ENCODE results near the gene CHCHD5. TPM values are rescaled to one million over a fixed set of nuclear protein-coding genes. Genes with fewer than 3 reads are reported as not detected.

Gene CHCHD5
- total and polyA plus RNA-seq, 2 of the 4 experiments (the other 2 are of a cell fraction), result 4.8 to 40.1 TPM

DNA sequence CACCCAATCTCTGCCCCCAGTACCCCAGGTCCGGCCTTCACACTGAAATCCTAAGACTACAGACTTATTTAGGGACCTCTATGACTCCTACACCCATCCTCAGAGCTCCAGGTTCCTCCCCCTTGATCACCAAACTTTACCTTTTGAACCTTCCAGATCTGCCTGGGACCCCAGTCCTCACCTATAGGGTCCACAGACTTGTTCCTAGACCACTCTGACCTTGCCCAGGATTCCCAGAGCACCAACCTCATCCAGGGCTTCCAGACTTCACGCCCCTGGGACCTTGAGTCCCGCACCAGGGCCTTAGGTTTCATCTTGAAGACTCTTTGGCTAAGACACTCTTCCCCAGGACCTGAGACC is 462 bp downstream of the CHCHD5 start:
- peak overlapping the region; percentile 84 for H3K27ac ChIP-seq (ENCODE audit: insufficient read depth, low read length)
- ChIA-PET POLR2A (ENCODE audit: unreplicated experiment) (interaction anchor here (0.5 to 0.6 kb wide), 2 partner anchors 102 to 310 kb away, joined by 3 to 6 read pairs; no protein-coding TSS in a partner anchor), CTCF (interaction anchor here (0.7 to 1.2 kb wide), 3 partner anchors 15 to 141 kb away, joined by 3 read pairs; no protein-coding TSS in a partner anchor)
- H3K4me3 ChIP-seq (ENCODE audit: insufficient read depth, low read depth, low read length), result peak overlapping the region; percentile 56
- peaks cover 6% of the 10 kb centered on the region for H3K4me1 ChIP-seq (ENCODE audit: control insufficient read depth, insufficient read depth, low read length)
- H2AK9ac ChIP-seq (replicated peaks; ENCODE audit: low read depth, low read length, poor library complexity), result peak overlapping the region; percentile 18
- ATAC-seq (ENCODE audit: low read depth), result no peak
- dilution Hi-C loops (cut with HindIII; ENCODE audit: low sequenced_read_pairs, unreplicated experiment) (no loop called here), in situ Hi-C loops (cut with MboI; ENCODE audit: low sequenced_read_pairs) (no loop called here), intact Hi-C loops (cut with micrococcal nuclease) (loop anchor here (5.0 kb wide), 1 partner anchor 142 kb away; no protein-coding TSS in a partner anchor)
- peak overlapping the region; percentile 100 for H2AFZ ChIP-seq (replicated peaks; ENCODE audit: low read length, poor library complexity)
- peaks cover 5 to 37% of the 10 kb centered on the region in 2 experiments for H3K79me1 ChIP-seq (ENCODE audit: low read depth in 1 of 2, low read length in 2 of 2)
- H2BK5ac ChIP-seq (ENCODE audit: low read depth, low read length, poor library complexity, severe bottlenecking), result peak overlapping the region; percentile 80
- TSS peak; percentile 63 for BruUV-seq (replicated peaks)
- H3K9me3 ChIP-seq (ENCODE audit: control insufficient read depth, insufficient read depth, low read length), result no peaks in the 10 kb centered on the region
- H3K56ac ChIP-seq (ENCODE audit: extremely low read depth, insufficient read depth, low read length), result peak overlapping the region; percentile 98
- H2BK120ac ChIP-seq (ENCODE audit: low read depth, low read length), result peak overlapping the region; percentile 92
- peak overlapping the region; percentile 98 for H4K91ac ChIP-seq (ENCODE audit: insufficient read depth, low read depth, low read length)
- peak overlapping the region; percentile 89 for H2AK5ac ChIP-seq (ENCODE audit: low read depth, low read length)
- H4K5ac ChIP-seq (ENCODE audit: low read depth, low read length), result peak overlapping the region; percentile 77
- no peaks in the 10 kb centered on the region for H3K27me3 ChIP-seq (ENCODE audit: control insufficient read depth, insufficient read depth, low read length)
- H3K23ac ChIP-seq (ENCODE audit: low read depth, low read length), result peak overlapping the region; percentile 100
- peak overlapping the region; percentile 99 for H3K14ac ChIP-seq (replicated peaks; ENCODE audit: low read depth, low read length)
- H2BK15ac ChIP-seq (ENCODE audit: low read depth, low read length), result 0 out of 3 replicates have a peak overlapping the region, but pooled peaks have one; percentile 88
- peak overlapping the region; percentile 81 for H3K9ac ChIP-seq (ENCODE audit: low read depth, low read length)
- H4K20me1 ChIP-seq (ENCODE audit: insufficient read depth, low read length), result no peaks in the 10 kb centered on the region
- TF ChIP-seq MXI1 (IDR thresholded peaks at IDR 0.05; ENCODE audit: borderline replicate concordance, low read depth, low read length) (no peak), MAZ (IDR thresholded peaks at IDR 0.05; ENCODE audit: borderline replicate concordance, low read depth, low read length) (no peak), RAD21 (IDR thresholded peaks at IDR 0.05; ENCODE audit: low read length) (no peak), NFE2L2 (IDR thresholded peaks at IDR 0.05; ENCODE audit: low read depth, low read length) (no peak)
- TF ChIP-seq, protein P1, sequence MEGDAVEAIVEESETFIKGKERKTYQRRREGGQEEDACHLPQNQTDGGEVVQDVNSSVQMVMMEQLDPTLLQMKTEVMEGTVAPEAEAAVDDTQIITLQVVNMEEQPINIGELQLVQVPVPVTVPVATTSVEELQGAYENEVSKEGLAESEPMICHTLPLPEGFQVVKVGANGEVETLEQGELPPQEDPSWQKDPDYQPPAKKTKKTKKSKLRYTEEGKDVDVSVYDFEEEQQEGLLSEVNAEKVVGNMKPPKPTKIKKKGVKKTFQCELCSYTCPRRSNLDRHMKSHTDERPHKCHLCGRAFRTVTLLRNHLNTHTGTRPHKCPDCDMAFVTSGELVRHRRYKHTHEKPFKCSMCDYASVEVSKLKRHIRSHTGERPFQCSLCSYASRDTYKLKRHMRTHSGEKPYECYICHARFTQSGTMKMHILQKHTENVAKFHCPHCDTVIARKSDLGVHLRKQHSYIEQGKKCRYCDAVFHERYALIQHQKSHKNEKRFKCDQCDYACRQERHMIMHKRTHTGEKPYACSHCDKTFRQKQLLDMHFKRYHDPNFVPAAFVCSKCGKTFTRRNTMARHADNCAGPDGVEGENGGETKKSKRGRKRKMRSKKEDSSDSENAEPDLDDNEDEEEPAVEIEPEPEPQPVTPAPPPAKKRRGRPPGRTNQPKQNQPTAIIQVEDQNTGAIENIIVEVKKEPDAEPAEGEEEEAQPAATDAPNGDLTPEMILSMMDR (conservative IDR thresholded peaks at IDR 0.05; ENCODE audit: low read depth, low read length), result no peak
- peak overlapping the region; percentile 74 for H3K18ac ChIP-seq (ENCODE audit: low read depth, low read length)
- H3K36me3 ChIP-seq (ENCODE audit: control insufficient read depth, insufficient read depth, low read length), result peaks cover 8% of the 10 kb centered on the region
- H3K9me1 ChIP-seq (ENCODE audit: insufficient read depth, low read length), result peaks cover 14% of the 10 kb centered on the region
- peak overlapping the region; percentile 54 for H3K4me2 ChIP-seq (ENCODE audit: low read depth, low read length)
- no CpG with 5 or more reads among the region's 3 CpGs for WGBS, 2 experiments (ENCODE audit: extremely low coverage in 2 of 2, insufficient read length in 1 of 2)
- H3K4ac ChIP-seq (ENCODE audit: low read depth, low read length), result peak overlapping the region; percentile 99
- DNase-seq, result no peak
- no peak overlapping the region for H2BK20ac ChIP-seq (ENCODE audit: low read depth, low read length)
- peak overlapping the region; percentile 96 to 100 for H4K8ac ChIP-seq (ENCODE audit: low read depth in 2 of 2, low read length in 2 of 2)

Data from IMR-90 (cell line).